Kidney epithelial cell (primary cell): ENCODE data around the gene ADRB1. TPM values are rescaled to one million over a fixed set of nuclear protein-coding genes. Genes with fewer than 3 reads are reported as not detected.

ENCODE experiments used
- DNase-seq: peaks from one replicate; pipeline ENCODE4 v3.0.0-alpha.2; 2010; ENCODE audit warnings: low read depth
- H3K27me3 ChIP-seq: 2 replicates; pipeline ENCODE4 v1.6.0; 2011; ENCODE audit warnings: low read length; ENCODE audit not compliant: control insufficient read depth, insufficient read depth
- H3K36me3 ChIP-seq: 2 replicates; pipeline ENCODE4 v1.5.1; 2011; ENCODE audit warnings: low read length; ENCODE audit not compliant: control insufficient read depth, insufficient read depth
- H3K4me3 ChIP-seq: 2 replicates; pipeline ENCODE4 v1.5.1; 2011; ENCODE audit warnings: low read depth, mild to moderate bottlenecking, control low read depth, low read length
- CTCF ChIP-seq: IDR thresholded peaks from 2 replicates; pipeline ENCODE4 v1.5.1; 2011; ENCODE audit warnings: mild to moderate bottlenecking, moderate library complexity, low read length, control low read depth, inconsistent platforms; ENCODE audit not compliant: insufficient read depth, poor library complexity, severe bottlenecking
- total RNA-seq: library from RNA; depleted of rRNA; stranded (reverse); fragments of >200 nt; gene quantifications from 2 replicates; pipeline ENCODE4 v1.2.3, GENCODE V29; 2015

The ADRB1 gene
- total RNA-seq, 1 donor from 2014 or later, result 0.04 TPM

GRCh38 chr10:114068054-114068707 lies 24.5 kb downstream of the ADRB1 start:
- Histone ChIP-seq H3K36me3 (no peaks in the 10 kb centered on the region), H3K4me3 (no peak overlapping the region), H3K27me3 (no peaks in the 10 kb centered on the region)
- no peak for DNase-seq
- TF ChIP-seq CTCF, result no peak

- no peaks in the 10 kb centered on the region for H3K27me3 ChIP-seq
- H3K36me3 ChIP-seq, result no peaks in the 10 kb centered on the region
- H3K4me3 ChIP-seq, result no peak overlapping the region
- no peak for TF ChIP-seq CTCF
- no peak for DNase-seq
These were observed 27.0 kb downstream of the ADRB1 start for GRCh38 chr10:114070710-114071109.

- no peak overlapping the region for H3K4me3 ChIP-seq
- DNase-seq, result no peak
- H3K27me3 ChIP-seq, result no peaks in the 10 kb centered on the region
- no peak for TF ChIP-seq CTCF
- no peaks in the 10 kb centered on the region for H3K36me3 ChIP-seq
These were observed 27.5 kb downstream of the ADRB1 start for GRCh38 chr10:114071178-114071577.

- Histone ChIP-seq H3K27me3 (no peaks in the 10 kb centered on the region), H3K36me3 (no peaks in the 10 kb centered on the region), H3K4me3 (no peak overlapping the region)
- no peak for TF ChIP-seq CTCF
- DNase-seq, result no peak
These were observed 29.9 kb downstream of the ADRB1 start for GRCh38 chr10:114073395-114074186.

- H3K36me3 ChIP-seq, result no peaks in the 10 kb centered on the region
- no peak overlapping the region for H3K4me3 ChIP-seq
- TF ChIP-seq CTCF, result no peak
- no peaks in the 10 kb centered on the region for H3K27me3 ChIP-seq
- DNase-seq, result no peak
These were observed 31.4 kb downstream of the ADRB1 start for GRCh38 chr10:114075093-114075492.
